Measurements from ENCODE around the gene TOLLIP.

Gene TOLLIP

GRCh38 chr11:1307163-1307870 is 2.1 kb downstream of the TOLLIP start:
- H3K4me3 ChIP-seq (ENCODE audit: low read length) = no peak overlapping the region
- DNase-seq (ENCODE audit: low read depth) = no peak
- TF ChIP-seq CTCF (conservative IDR thresholded peaks at IDR 0.05; ENCODE audit: low read length) = no peak

GRCh38 chr11:1306186-1307162 is 3.0 kb downstream of the TOLLIP start:
- DNase-seq (ENCODE audit: low read depth) = no peak
- no peak overlapping the region for H3K4me3 ChIP-seq (ENCODE audit: low read length)
- no peak for TF ChIP-seq CTCF (conservative IDR thresholded peaks at IDR 0.05; ENCODE audit: low read length)

- no peak for TF ChIP-seq CTCF (conservative IDR thresholded peaks at IDR 0.05; ENCODE audit: low read length)
- H3K4me3 ChIP-seq (ENCODE audit: low read length) = no peak overlapping the region
- DNase-seq (ENCODE audit: low read depth) = no peak
Measured at GRCh38 chr11:1305501-1306056, 3.9 kb downstream of the TOLLIP start.

GRCh38 chr11:1305063-1305495 is 4.4 kb downstream of the TOLLIP start:
- TF ChIP-seq CTCF (conservative IDR thresholded peaks at IDR 0.05; ENCODE audit: low read length) = no peak
- no peak overlapping the region for H3K4me3 ChIP-seq (ENCODE audit: low read length)
- DNase-seq (ENCODE audit: low read depth) = no peak

GRCh38 chr11:1304380-1304779 is 5.1 kb downstream of the TOLLIP start:
- TF ChIP-seq CTCF (conservative IDR thresholded peaks at IDR 0.05; ENCODE audit: low read length) = no peak
- H3K4me3 ChIP-seq (ENCODE audit: low read length) = no peak overlapping the region
- no peak for DNase-seq (ENCODE audit: low read depth)

GRCh38 chr11:1303973-1304372 is 5.5 kb downstream of the TOLLIP start:
- H3K4me3 ChIP-seq (ENCODE audit: low read length) = no peak overlapping the region
- no peak for TF ChIP-seq CTCF (conservative IDR thresholded peaks at IDR 0.05; ENCODE audit: low read length)
- no peak for DNase-seq (ENCODE audit: low read depth)

Measured in AG10803 (cell line).